Vagina (tissue), 2 donors: ENCODE data around the gene COL6A3. TPM values are rescaled to one million over a fixed set of nuclear protein-coding genes. Genes with fewer than 3 reads are reported as not detected.
A peak's percentile ranks its signal among the peaks of the same experiment; 100 is the strongest.

Source experiments
- DNase-seq, 2 donors: peaks; one replicate each; pipeline ENCODE4 v3.0.0-alpha.2; 2017; ENCODE audit errors: extremely low spot score in 2 of 2
- H3K27ac ChIP-seq: fragments of 200-600 bp; sonication (generic); one replicate; pipeline ENCODE4 v1.5.1; 2019
- H3K27me3 ChIP-seq: fragments of 200-600 bp; sonication (generic); one replicate; pipeline ENCODE4 v1.5.1; 2019
- H3K36me3 ChIP-seq, 2 donors: fragments of 200-600 bp; sonication (generic); one replicate each; pipeline ENCODE4 v1.5.1; 2017 to 2019
- H3K4me1 ChIP-seq: fragments of 200-600 bp; sonication (generic); one replicate; pipeline ENCODE4 v1.5.1; 2019
- H3K4me3 ChIP-seq, 2 donors: fragments of 200-600 bp; sonication (generic); 1 replicate in 1 of 2; 2 replicates in 1 of 2; pipeline ENCODE4 v1.5.1; 2016 to 2019
- H3K9me3 ChIP-seq: fragments of 200-600 bp; sonication (generic); one replicate; pipeline ENCODE4 v1.5.1; 2019
- CTCF ChIP-seq, 3 experiments: fragments of 450-650 bp in 2 of 3; fragments of 200-600 bp in 1 of 3; sonication (generic) in 1 of 3; IDR thresholded peaks; one replicate each; pipeline ENCODE4 v1.5.1; 2017 to 2019; ENCODE audit warnings: antibody characterized with exemption in 3 of 3, mild to moderate bottlenecking in 2 of 3, moderate library complexity in 2 of 3
- POLR2A ChIP-seq, 2 donors: fragments of 450-650 bp; IDR thresholded peaks; one replicate each; pipeline ENCODE4 v1.6.1; 2017; ENCODE audit warnings: antibody characterized with exemption in 2 of 2, mild to moderate bottlenecking in 2 of 2, moderate library complexity in 2 of 2
- POLR2AphosphoS5 ChIP-seq, 2 donors: sonication (generic); formaldehyde crosslinking; IDR thresholded peaks; one replicate each; pipeline ENCODE4 v1.9.0; 2017; ENCODE audit warnings: antibody characterized with exemption in 2 of 2, mild to moderate bottlenecking in 2 of 2, low read depth in 1 of 2; ENCODE audit not compliant: insufficient read depth in 1 of 2
- intact Hi-C: fragments of 100-400 bp; cut with DNase I; formaldehyde crosslinking; loops from one replicate; pipeline ENCODE4 v1.15.1; 2023
- total RNA-seq: library from RNA; depleted of rRNA; stranded (reverse); fragments of >200 nt; gene quantifications from one replicate; pipeline ENCODE4 v1.2.3, GENCODE V29; 2016

COL6A3 gene
- total RNA-seq, 1 donor from 2014 or later, result 315 TPM

- Histone ChIP-seq H3K36me3 (no peaks in the 10 kb centered on the region), H3K4me3 (no peak overlapping the region), H3K27me3 (no peaks in the 10 kb centered on the region), H3K27ac (peak overlapping the region; percentile 96), H3K4me1 (peaks cover 51% of the 10 kb centered on the region), H3K9me3 (no peaks in the 10 kb centered on the region)
- DNase-seq, result no peak
- peak in 1 of 2 donors; percentile 14 for TF ChIP-seq POLR2A (IDR thresholded peaks at IDR 0.05)
- peak; percentile 81 to 91 for TF ChIP-seq POLR2AphosphoS5 (IDR thresholded peaks at IDR 0.05; ENCODE audit: insufficient read depth in 1 of 2, low read depth in 1 of 2)
- no peak for TF ChIP-seq CTCF (IDR thresholded peaks at IDR 0.05)
- intact Hi-C loops, result loop anchor here (2.0 to 10.0 kb wide), 2 partner anchors 98 to 120 kb away; no protein-coding TSS in a partner anchor
Observed at GRCh38 chr2:237315170-237315828, 98.7 kb downstream of the COL6A3 start.

GRCh38 chr2:237314681-237315080, 99.3 kb downstream of the COL6A3 start:
- no peak for DNase-seq

GRCh38 chr2:237314198-237314597, 99.8 kb downstream of the COL6A3 start:
- Histone ChIP-seq H3K27ac (peak overlapping the region; percentile 96), H3K36me3 (no peaks in the 10 kb centered on the region), H3K4me3 (no peak overlapping the region), H3K27me3 (no peaks in the 10 kb centered on the region), H3K9me3 (no peaks in the 10 kb centered on the region), H3K4me1 (peaks cover 48% of the 10 kb centered on the region)
- TF ChIP-seq CTCF (IDR thresholded peaks at IDR 0.05) (no peak), POLR2A (IDR thresholded peaks at IDR 0.05) (no peak), POLR2AphosphoS5 (IDR thresholded peaks at IDR 0.05; ENCODE audit: insufficient read depth in 1 of 2, low read depth in 1 of 2) (no peak)
- DNase-seq, result no peak
- intact Hi-C loops, result loop anchor here (2.0 to 10.0 kb wide), 2 partner anchors 99 to 119 kb away; no protein-coding TSS in a partner anchor

More at GRCh38 chr2:237314681-237315080, 99.3 kb downstream of the COL6A3 start:
- Histone ChIP-seq H3K4me3 (no peak overlapping the region), H3K9me3 (no peaks in the 10 kb centered on the region), H3K27ac (peak overlapping the region; percentile 96), H3K27me3 (no peaks in the 10 kb centered on the region), H3K4me1 (peaks cover 51% of the 10 kb centered on the region), H3K36me3 (no peaks in the 10 kb centered on the region)
- intact Hi-C loops, result loop anchor here (2.0 to 10.0 kb wide), 2 partner anchors 98 to 120 kb away; no protein-coding TSS in a partner anchor
- TF ChIP-seq POLR2AphosphoS5 (IDR thresholded peaks at IDR 0.05; ENCODE audit: insufficient read depth in 1 of 2, low read depth in 1 of 2) (no peak), CTCF (IDR thresholded peaks at IDR 0.05) (no peak), POLR2A (IDR thresholded peaks at IDR 0.05) (no peak)

- H3K4me3 ChIP-seq, result no peak overlapping the region
- intact Hi-C loops, result loop anchor here (10.0 kb wide), 1 partner anchor 117 kb away; no protein-coding TSS in a partner anchor
- no peak for TF ChIP-seq POLR2A (IDR thresholded peaks at IDR 0.05)
- TF ChIP-seq POLR2AphosphoS5 (IDR thresholded peaks at IDR 0.05; ENCODE audit: insufficient read depth in 1 of 2, low read depth in 1 of 2), result no peak
- TF ChIP-seq CTCF (IDR thresholded peaks at IDR 0.05), result no peak
Observed at GRCh38 chr2:237312021-237312755, 101.8 kb downstream of the COL6A3 start.

More at GRCh38 chr2:237312021-237312755, 101.8 kb downstream of the COL6A3 start:
- no peaks in the 10 kb centered on the region for H3K27me3 ChIP-seq
- peak overlapping the region; percentile 96 for H3K27ac ChIP-seq
- no peak for DNase-seq
- peaks cover 40% of the 10 kb centered on the region for H3K4me1 ChIP-seq
- no peaks in the 10 kb centered on the region for H3K36me3 ChIP-seq
- no peaks in the 10 kb centered on the region for H3K9me3 ChIP-seq
